IMR-90 (cell line): ENCODE data around the gene RTN4IP1. TPM values are rescaled to one million over a fixed set of nuclear protein-coding genes. Genes with fewer than 3 reads are reported as not detected.

Experiments used
- ATAC-seq: fragments of 200-7000 bp; cut with Tn5 transposase; 2 replicates; pipeline ENCODE4 v1.9.1; 2020; ENCODE audit warnings: low read depth, mild to moderate bottlenecking, moderate library complexity
- BruUV-seq: library from RNA; stranded (reverse); fragments of 400-500 nt; replicated peaks from 2 replicates; lab custom pipeline; 2021; lab: Mats Ljungman, UMichigan
- CTCF ChIA-PET: fragments of 300-600 bp; formaldehyde crosslinking; extraction: SDS; loops from one replicate; lab custom pipeline; 2021; ENCODE audit warnings: antibody characterized with exemption; lab: Yijun Ruan, JAX
- POLR2A ChIA-PET: fragments of 300-600 bp; sonication (Branson Sonifier 250); formaldehyde crosslinking; loops from one replicate; lab custom pipeline; 2022; ENCODE audit warnings: antibody characterized with exemption; ENCODE audit not compliant: unreplicated experiment; lab: Charles Lee
- DNase-seq: peaks from one replicate; pipeline ENCODE4 v3.0.0; 2013
- H2AFZ ChIP-seq: replicated peaks from 2 replicates; pipeline ENCODE3; 2013; ENCODE audit warnings: low read length, mild to moderate bottlenecking; ENCODE audit not compliant: poor library complexity
- H2AK5ac ChIP-seq: 2 replicates; pipeline ENCODE4 v1.6.1; 2013; ENCODE audit warnings: low read depth, low read length, inconsistent platforms
- H2AK9ac ChIP-seq: replicated peaks from 2 replicates; pipeline ENCODE3; 2013; ENCODE audit warnings: mild to moderate bottlenecking, low read depth, low read length, moderate library complexity; ENCODE audit not compliant: poor library complexity
- H2BK120ac ChIP-seq: 2 replicates; pipeline ENCODE4 v1.6.1; 2013; ENCODE audit warnings: low read depth, low read length, inconsistent platforms
- H2BK15ac ChIP-seq: 3 replicates; pipeline ENCODE4 v1.6.1; 2013; ENCODE audit warnings: low read depth, low read length, inconsistent platforms
- H2BK20ac ChIP-seq: 2 replicates; pipeline ENCODE4 v1.6.1; 2013; ENCODE audit warnings: low read depth, mild to moderate bottlenecking, inconsistent platforms, low read length, moderate library complexity
- H2BK5ac ChIP-seq: 2 replicates; pipeline ENCODE4 v1.6.1; 2013; ENCODE audit warnings: mild to moderate bottlenecking, low read depth, low read length, inconsistent platforms; ENCODE audit not compliant: poor library complexity, severe bottlenecking
- H3K14ac ChIP-seq: replicated peaks from 2 replicates; pipeline ENCODE4 v1.6.1; 2013; ENCODE audit warnings: low read depth, low read length, inconsistent platforms
- H3K18ac ChIP-seq: 2 replicates; pipeline ENCODE4 v1.6.1; 2013; ENCODE audit warnings: low read depth, low read length, control low read depth
- H3K23ac ChIP-seq: 2 replicates; pipeline ENCODE4 v1.6.1; 2013; ENCODE audit warnings: low read depth, low read length, inconsistent platforms
- H3K27ac ChIP-seq: 2 replicates; pipeline ENCODE4 v1.5.1; 2013; ENCODE audit warnings: mild to moderate bottlenecking, control low read depth, low read length; ENCODE audit not compliant: insufficient read depth
- H3K27me3 ChIP-seq: 2 replicates; pipeline ENCODE4 v1.6.1; 2013; ENCODE audit warnings: low read length; ENCODE audit not compliant: control insufficient read depth, insufficient read depth
- H3K36me3 ChIP-seq: 2 replicates; pipeline ENCODE4 v1.6.1; 2013; ENCODE audit warnings: low read length, mixed read lengths; ENCODE audit not compliant: control insufficient read depth, insufficient read depth
- H3K4ac ChIP-seq: 2 replicates; pipeline ENCODE4 v1.6.1; 2013; ENCODE audit warnings: low read depth, low read length, inconsistent platforms
- H3K4me1 ChIP-seq: 2 replicates; pipeline ENCODE4 v1.6.1; 2013; ENCODE audit warnings: low read length, mixed read lengths; ENCODE audit not compliant: control insufficient read depth, insufficient read depth
- H3K4me2 ChIP-seq: 2 replicates; pipeline ENCODE4 v1.6.1; 2013; ENCODE audit warnings: low read depth, mild to moderate bottlenecking, control low read depth, low read length, moderate library complexity
- H3K4me3 ChIP-seq: 2 replicates; pipeline ENCODE4 v1.5.1; 2013; ENCODE audit warnings: low read depth, mild to moderate bottlenecking, control low read depth, low read length, moderate library complexity; ENCODE audit not compliant: insufficient read depth
- H3K56ac ChIP-seq: 2 replicates; pipeline ENCODE4 v1.6.1; 2013; ENCODE audit warnings: low read length, inconsistent platforms; ENCODE audit not compliant: insufficient read depth; ENCODE audit errors: extremely low read depth
- H3K79me1 ChIP-seq, 2 experiments: 2 replicates each; pipeline ENCODE4 v1.6.1; 2013; ENCODE audit warnings: low read length in 2 of 2, inconsistent platforms in 1 of 2, low read depth in 1 of 2
- H3K9ac ChIP-seq: 2 replicates; pipeline ENCODE4 v1.6.1; 2013; ENCODE audit warnings: low read depth, low read length, control low read depth
- H3K9me1 ChIP-seq: 2 replicates; pipeline ENCODE4 v1.6.1; 2013; ENCODE audit warnings: low read length, inconsistent platforms; ENCODE audit not compliant: insufficient read depth
- H3K9me3 ChIP-seq: 2 replicates; pipeline ENCODE4 v1.6.1; 2013; ENCODE audit warnings: low read length; ENCODE audit not compliant: control insufficient read depth, insufficient read depth
- H4K20me1 ChIP-seq: 2 replicates; pipeline ENCODE4 v1.6.1; 2013; ENCODE audit warnings: low read length, inconsistent platforms; ENCODE audit not compliant: insufficient read depth
- H4K5ac ChIP-seq: 2 replicates; pipeline ENCODE4 v1.6.1; 2013; ENCODE audit warnings: mild to moderate bottlenecking, low read depth, low read length, control low read depth
- H4K8ac ChIP-seq, 2 experiments: 2 replicates each; pipeline ENCODE4 v1.6.1; 2013; ENCODE audit warnings: low read depth in 2 of 2, low read length in 2 of 2, control low read depth in 1 of 2, inconsistent platforms in 1 of 2
- H4K91ac ChIP-seq: 2 replicates; pipeline ENCODE4 v1.6.1; 2013; ENCODE audit warnings: low read depth, low read length, inconsistent platforms; ENCODE audit not compliant: insufficient read depth
- CEBPB ChIP-seq: IDR thresholded peaks from 2 replicates; pipeline ENCODE4 v1.6.1; 2012; ENCODE audit warnings: low read depth, low read length, improper control_type of control experiment
- NFE2L2 ChIP-seq: fragments of 150-350 bp; IDR thresholded peaks from 2 replicates; pipeline ENCODE4 v1.6.1; 2016; ENCODE audit warnings: low read depth, mild to moderate bottlenecking, low read length
- WGBS, 2 experiments: methylation state at CpG; one replicate each; pipeline versions ENCODE4 v1.1.5 to v1.1.7; 2013; ENCODE audit warnings: missing lambda C conversion rate in 2 of 2; ENCODE audit not compliant: insufficient read length in 1 of 2; ENCODE audit errors: extremely low coverage in 2 of 2; 5-methylcytosine and 5-hydroxymethylcytosine counted together
- dilution Hi-C: fragments of 300-500 bp; cut with HindIII; formaldehyde crosslinking; loops from one replicate; pipeline ENCODE4 v1.14.3; 2018; ENCODE audit warnings: low sequenced_read_pairs; ENCODE audit not compliant: unreplicated experiment
- in situ Hi-C: fragments of 300-500 bp; cut with MboI; formaldehyde crosslinking; loops from 3 replicates; pipeline ENCODE4 v1.14.3; 2019; ENCODE audit warnings: low sequenced_read_pairs, inconsistent platforms, mixed read lengths
- intact Hi-C: fragments of 100-400 bp; cut with micrococcal nuclease; formaldehyde crosslinking; loops from 2 replicates; pipeline ENCODE4 v1.10.0; 2022
- polyA plus RNA-seq, 3 experiments: library from polyadenylated mRNA; depleted of rRNA; stranded (reverse); fragments of >200 nt; gene quantifications; 2 replicates each; pipeline ENCODE4 v1.2.3, GENCODE V29; 2012; ENCODE audit warnings: low replicate concordance in 1 of 3
- total RNA-seq: library from RNA; depleted of rRNA; stranded (reverse); fragments of >200 nt; gene quantifications from 2 replicates; pipeline ENCODE4 v1.2.3, GENCODE V29; 2012

The RTN4IP1 gene
- total and polyA plus RNA-seq, 2 of the 4 experiments (the other 2 are of a cell fraction) = 5.7 to 9.9 TPM

GRCh38 chr6:106557837-106558236, 71.5 kb downstream of the RTN4IP1 start:
- Histone ChIP-seq H2AK5ac (no peak overlapping the region), H2BK15ac (no peak overlapping the region), H2BK5ac (no peak overlapping the region), H3K4ac (no peak overlapping the region), H2BK20ac (no peak overlapping the region), H3K9ac (no peak overlapping the region), H3K27ac (no peak overlapping the region), H3K4me1 (peaks cover 2% of the 10 kb centered on the region), H2AFZ (no peak overlapping the region), H3K56ac (no peak overlapping the region), H4K20me1 (no peaks in the 10 kb centered on the region), H4K91ac (no peak overlapping the region), H3K14ac (no peak overlapping the region), H3K9me1 (0 out of 2 replicates have a peak, but pooled peaks cover 5% of the 10 kb centered on the region), H2BK120ac (no peak overlapping the region), H3K27me3 (no peaks in the 10 kb centered on the region), H2AK9ac (no peak overlapping the region), H3K18ac (no peak overlapping the region), H4K5ac (no peak overlapping the region), H3K4me3 (no peak overlapping the region), H3K9me3 (no peaks in the 10 kb centered on the region), H3K4me2 (no peak overlapping the region), H3K36me3 (no peaks in the 10 kb centered on the region), H3K79me1 (no peaks in the 10 kb centered on the region), H3K23ac (no peak overlapping the region), H4K8ac (no peak overlapping the region)
- ChIA-PET CTCF (interaction anchor here (1.0 to 2.2 kb wide), 2 partner anchors 8 to 218 kb away, joined by 3 to 8 read pairs; no protein-coding TSS in a partner anchor), POLR2A (no interaction called here)
- TF ChIP-seq NFE2L2 = no peak
- peak; percentile 66 for TF ChIP-seq CEBPB
- in situ Hi-C loops = no loop called here
- WGBS, 2 experiments = no CpG with 5 or more reads among the region's 2 CpGs
- ATAC-seq = no peak
- dilution Hi-C loops = loop anchor here (25.0 kb wide), 1 partner anchor 121 kb away; no protein-coding TSS in a partner anchor
- intact Hi-C loops = loop anchor here (2.0 kb wide), 2 partner anchors 47 to 111 kb away; no protein-coding TSS in a partner anchor
- no TSS peak for BruUV-seq
- no peak for DNase-seq
